Measurements from ENCODE around the gene EPYC. TPM values are rescaled to one million over a fixed set of nuclear protein-coding genes. Genes with fewer than 3 reads are reported as not detected.

Gene EPYC
- total and polyA plus RNA-seq, 4 donors: not detected

DNA sequence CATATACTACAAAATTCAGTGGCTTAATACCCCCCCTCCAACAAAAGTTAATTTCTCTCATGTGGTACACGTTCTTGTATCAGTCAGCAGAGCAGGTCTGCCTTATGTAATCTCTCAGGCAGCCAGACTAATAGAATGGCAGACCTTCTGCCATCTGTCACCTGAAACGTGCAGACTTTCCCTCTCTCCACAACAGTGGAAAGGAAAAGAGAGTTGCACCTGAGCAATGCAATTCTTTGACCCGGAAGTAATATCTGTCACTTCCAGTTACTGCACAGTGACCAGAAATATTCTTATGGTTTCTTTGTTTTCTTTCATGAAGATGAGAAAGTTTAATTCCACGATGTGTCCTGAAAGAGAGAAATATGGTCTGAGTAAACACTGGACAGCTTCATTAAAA is 38.6 kb upstream of the EPYC start:
- no peak for DNase-seq (ENCODE audit: low spot score)
- TF ChIP-seq, protein P1, sequence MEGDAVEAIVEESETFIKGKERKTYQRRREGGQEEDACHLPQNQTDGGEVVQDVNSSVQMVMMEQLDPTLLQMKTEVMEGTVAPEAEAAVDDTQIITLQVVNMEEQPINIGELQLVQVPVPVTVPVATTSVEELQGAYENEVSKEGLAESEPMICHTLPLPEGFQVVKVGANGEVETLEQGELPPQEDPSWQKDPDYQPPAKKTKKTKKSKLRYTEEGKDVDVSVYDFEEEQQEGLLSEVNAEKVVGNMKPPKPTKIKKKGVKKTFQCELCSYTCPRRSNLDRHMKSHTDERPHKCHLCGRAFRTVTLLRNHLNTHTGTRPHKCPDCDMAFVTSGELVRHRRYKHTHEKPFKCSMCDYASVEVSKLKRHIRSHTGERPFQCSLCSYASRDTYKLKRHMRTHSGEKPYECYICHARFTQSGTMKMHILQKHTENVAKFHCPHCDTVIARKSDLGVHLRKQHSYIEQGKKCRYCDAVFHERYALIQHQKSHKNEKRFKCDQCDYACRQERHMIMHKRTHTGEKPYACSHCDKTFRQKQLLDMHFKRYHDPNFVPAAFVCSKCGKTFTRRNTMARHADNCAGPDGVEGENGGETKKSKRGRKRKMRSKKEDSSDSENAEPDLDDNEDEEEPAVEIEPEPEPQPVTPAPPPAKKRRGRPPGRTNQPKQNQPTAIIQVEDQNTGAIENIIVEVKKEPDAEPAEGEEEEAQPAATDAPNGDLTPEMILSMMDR (IDR thresholded peaks at IDR 0.05; ENCODE audit: low read depth, low read length, missing input control): no peak
- TF ChIP-seq, protein P2, sequence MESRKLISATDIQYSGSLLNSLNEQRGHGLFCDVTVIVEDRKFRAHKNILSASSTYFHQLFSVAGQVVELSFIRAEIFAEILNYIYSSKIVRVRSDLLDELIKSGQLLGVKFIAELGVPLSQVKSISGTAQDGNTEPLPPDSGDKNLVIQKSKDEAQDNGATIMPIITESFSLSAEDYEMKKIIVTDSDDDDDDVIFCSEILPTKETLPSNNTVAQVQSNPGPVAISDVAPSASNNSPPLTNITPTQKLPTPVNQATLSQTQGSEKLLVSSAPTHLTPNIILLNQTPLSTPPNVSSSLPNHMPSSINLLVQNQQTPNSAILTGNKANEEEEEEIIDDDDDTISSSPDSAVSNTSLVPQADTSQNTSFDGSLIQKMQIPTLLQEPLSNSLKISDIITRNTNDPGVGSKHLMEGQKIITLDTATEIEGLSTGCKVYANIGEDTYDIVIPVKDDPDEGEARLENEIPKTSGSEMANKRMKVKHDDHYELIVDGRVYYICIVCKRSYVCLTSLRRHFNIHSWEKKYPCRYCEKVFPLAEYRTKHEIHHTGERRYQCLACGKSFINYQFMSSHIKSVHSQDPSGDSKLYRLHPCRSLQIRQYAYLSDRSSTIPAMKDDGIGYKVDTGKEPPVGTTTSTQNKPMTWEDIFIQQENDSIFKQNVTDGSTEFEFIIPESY (IDR thresholded peaks at IDR 0.05): no peak
- no peak for TF ChIP-seq SP1 (IDR thresholded peaks at IDR 0.05)
- TF ChIP-seq, protein P3, sequence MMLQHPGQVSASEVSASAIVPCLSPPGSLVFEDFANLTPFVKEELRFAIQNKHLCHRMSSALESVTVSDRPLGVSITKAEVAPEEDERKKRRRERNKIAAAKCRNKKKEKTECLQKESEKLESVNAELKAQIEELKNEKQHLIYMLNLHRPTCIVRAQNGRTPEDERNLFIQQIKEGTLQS (IDR thresholded peaks at IDR 0.05): no peak
- TF ChIP-seq EGR1 (IDR thresholded peaks at IDR 0.05; ENCODE audit: low read depth in 2 of 2): no peak
- no peak for TF ChIP-seq TAF1 (conservative IDR thresholded peaks at IDR 0.05)
- TF ChIP-seq YY1 (IDR thresholded peaks at IDR 0.05): no peak
- no peak for TF ChIP-seq GABPA (IDR thresholded peaks at IDR 0.05 in 1 of 2, conservative IDR thresholded peaks at IDR 0.05 in 1 of 2)
- no peak for TF ChIP-seq RAD21 (IDR thresholded peaks at IDR 0.05)
- TF ChIP-seq RXRA (IDR thresholded peaks at IDR 0.05): no peak
- TF ChIP-seq, protein P4, sequence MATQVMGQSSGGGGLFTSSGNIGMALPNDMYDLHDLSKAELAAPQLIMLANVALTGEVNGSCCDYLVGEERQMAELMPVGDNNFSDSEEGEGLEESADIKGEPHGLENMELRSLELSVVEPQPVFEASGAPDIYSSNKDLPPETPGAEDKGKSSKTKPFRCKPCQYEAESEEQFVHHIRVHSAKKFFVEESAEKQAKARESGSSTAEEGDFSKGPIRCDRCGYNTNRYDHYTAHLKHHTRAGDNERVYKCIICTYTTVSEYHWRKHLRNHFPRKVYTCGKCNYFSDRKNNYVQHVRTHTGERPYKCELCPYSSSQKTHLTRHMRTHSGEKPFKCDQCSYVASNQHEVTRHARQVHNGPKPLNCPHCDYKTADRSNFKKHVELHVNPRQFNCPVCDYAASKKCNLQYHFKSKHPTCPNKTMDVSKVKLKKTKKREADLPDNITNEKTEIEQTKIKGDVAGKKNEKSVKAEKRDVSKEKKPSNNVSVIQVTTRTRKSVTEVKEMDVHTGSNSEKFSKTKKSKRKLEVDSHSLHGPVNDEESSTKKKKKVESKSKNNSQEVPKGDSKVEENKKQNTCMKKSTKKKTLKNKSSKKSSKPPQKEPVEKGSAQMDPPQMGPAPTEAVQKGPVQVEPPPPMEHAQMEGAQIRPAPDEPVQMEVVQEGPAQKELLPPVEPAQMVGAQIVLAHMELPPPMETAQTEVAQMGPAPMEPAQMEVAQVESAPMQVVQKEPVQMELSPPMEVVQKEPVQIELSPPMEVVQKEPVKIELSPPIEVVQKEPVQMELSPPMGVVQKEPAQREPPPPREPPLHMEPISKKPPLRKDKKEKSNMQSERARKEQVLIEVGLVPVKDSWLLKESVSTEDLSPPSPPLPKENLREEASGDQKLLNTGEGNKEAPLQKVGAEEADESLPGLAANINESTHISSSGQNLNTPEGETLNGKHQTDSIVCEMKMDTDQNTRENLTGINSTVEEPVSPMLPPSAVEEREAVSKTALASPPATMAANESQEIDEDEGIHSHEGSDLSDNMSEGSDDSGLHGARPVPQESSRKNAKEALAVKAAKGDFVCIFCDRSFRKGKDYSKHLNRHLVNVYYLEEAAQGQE (IDR thresholded peaks at IDR 0.05): no peak
- TF ChIP-seq, protein P5, sequence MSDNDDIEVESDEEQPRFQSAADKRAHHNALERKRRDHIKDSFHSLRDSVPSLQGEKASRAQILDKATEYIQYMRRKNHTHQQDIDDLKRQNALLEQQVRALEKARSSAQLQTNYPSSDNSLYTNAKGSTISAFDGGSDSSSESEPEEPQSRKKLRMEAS (IDR thresholded peaks at IDR 0.05): no peak
- no peak for TF ChIP-seq HNF4G (IDR thresholded peaks at IDR 0.05)
- no peaks in the 10 kb centered on the region for H3K36me3 ChIP-seq (ENCODE audit: control insufficient read depth in 4 of 4, insufficient read depth in 3 of 4, low read depth in 1 of 4, low read length in 3 of 4)

DNA sequence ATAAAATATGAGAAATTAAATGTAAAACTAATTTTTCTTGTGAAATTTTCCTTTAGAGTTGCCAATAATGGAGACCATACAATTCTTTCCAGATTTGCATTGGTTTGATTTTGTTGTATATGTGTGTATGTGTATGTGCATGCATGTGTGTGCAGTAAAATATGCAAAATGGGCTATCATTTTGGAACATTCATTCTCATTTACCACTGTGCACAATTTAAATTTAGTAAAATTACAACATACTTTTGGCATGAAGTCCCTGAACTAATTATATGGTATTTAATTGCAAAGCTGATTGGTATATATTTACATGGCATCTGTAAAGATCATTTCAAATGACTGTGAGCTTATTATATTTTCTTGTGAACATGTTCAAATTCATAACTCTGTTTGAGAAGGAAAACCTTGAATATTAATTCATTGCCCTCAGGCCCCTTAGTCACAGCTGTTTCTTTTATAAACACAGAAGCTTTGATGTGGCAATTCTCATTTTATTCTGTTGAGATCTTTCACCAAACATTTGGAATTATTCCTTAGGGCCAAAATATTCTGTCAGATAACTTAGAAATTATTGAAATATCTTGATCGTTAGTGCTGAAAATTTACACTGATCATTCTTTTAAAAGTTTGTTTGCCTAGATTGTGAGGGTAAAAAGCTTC is 35.5 kb upstream of the EPYC start:
- Histone ChIP-seq H3K27me3 (ENCODE audit: control insufficient read depth in 4 of 4, insufficient read depth in 4 of 4, low read length in 3 of 4) (no peaks in the 10 kb centered on the region), H3K9me3 (ENCODE audit: control insufficient read depth in 4 of 4, low read length in 3 of 4) (no peaks in the 10 kb centered on the region), H3K9ac (ENCODE audit: low read depth in 1 of 2, low read length in 2 of 2) (no peak overlapping the region), H3K4me1 (ENCODE audit: control insufficient read depth in 4 of 4, insufficient read depth in 4 of 4, low read length in 3 of 4) (no peaks in the 10 kb centered on the region), H3K4me3 (ENCODE audit: low read depth in 1 of 3, low read length in 3 of 3) (no peak overlapping the region), H3K36me3 (ENCODE audit: control insufficient read depth in 4 of 4, insufficient read depth in 3 of 4, low read depth in 1 of 4, low read length in 3 of 4) (no peaks in the 10 kb centered on the region), H3K27ac (ENCODE audit: low read depth in 1 of 2, low read length in 2 of 2) (no peak overlapping the region)
- WGBS: 73% methylated on average over 1 of the region's 1 CpG
- DNase-seq (ENCODE audit: low spot score): no peak
- TF ChIP-seq, protein P3 (IDR thresholded peaks at IDR 0.05): no peak
- TF ChIP-seq TAF1 (conservative IDR thresholded peaks at IDR 0.05): no peak
- no peak for TF ChIP-seq SP1 (IDR thresholded peaks at IDR 0.05)
- no peak for TF ChIP-seq RAD21 (IDR thresholded peaks at IDR 0.05)
- TF ChIP-seq NR2F2 (IDR thresholded peaks at IDR 0.05): no peak
- no peak for TF ChIP-seq JUND (IDR thresholded peaks at IDR 0.05)
- TF ChIP-seq, protein P1 (IDR thresholded peaks at IDR 0.05; ENCODE audit: low read depth, low read length, missing input control): no peak
- no peak for TF ChIP-seq FOXA2 (IDR thresholded peaks at IDR 0.05)
- TF ChIP-seq, protein P4 (IDR thresholded peaks at IDR 0.05): no peak
- no peak for TF ChIP-seq YY1 (IDR thresholded peaks at IDR 0.05)
- TF ChIP-seq HNF4G (IDR thresholded peaks at IDR 0.05): no peak
- TF ChIP-seq EGR1 (IDR thresholded peaks at IDR 0.05; ENCODE audit: low read depth in 2 of 2): no peak

More for the DNA sequence above, 38.6 kb upstream of the EPYC start:
- Histone ChIP-seq H3K4me1 (ENCODE audit: control insufficient read depth in 4 of 4, insufficient read depth in 4 of 4, low read length in 3 of 4) (no peaks in the 10 kb centered on the region), H3K9me3 (ENCODE audit: control insufficient read depth in 4 of 4, low read length in 3 of 4) (no peaks in the 10 kb centered on the region), H3K27me3 (ENCODE audit: control insufficient read depth in 4 of 4, insufficient read depth in 4 of 4, low read length in 3 of 4) (no peaks in the 10 kb centered on the region), H3K9ac (ENCODE audit: low read depth in 1 of 2, low read length in 2 of 2) (no peak overlapping the region), H3K27ac (ENCODE audit: low read depth in 1 of 2, low read length in 2 of 2) (no peak overlapping the region), H3K4me3 (ENCODE audit: low read depth in 1 of 3, low read length in 3 of 3) (no peak overlapping the region)
- WGBS: 57% methylated on average over 4 of the region's 4 CpGs

Measured in liver (tissue), 9 donors.